GM12872 (cell line): ENCODE measurements around the gene ADAT3.

Source experiments
- CTCF ChIP-seq: IDR thresholded peaks from 3 replicates; pipeline ENCODE4 v1.5.1; 2011; ENCODE audit warnings: low read depth, mild to moderate bottlenecking, low read length, moderate library complexity; ENCODE audit not compliant: insufficient read depth

The ADAT3 gene

DNA sequence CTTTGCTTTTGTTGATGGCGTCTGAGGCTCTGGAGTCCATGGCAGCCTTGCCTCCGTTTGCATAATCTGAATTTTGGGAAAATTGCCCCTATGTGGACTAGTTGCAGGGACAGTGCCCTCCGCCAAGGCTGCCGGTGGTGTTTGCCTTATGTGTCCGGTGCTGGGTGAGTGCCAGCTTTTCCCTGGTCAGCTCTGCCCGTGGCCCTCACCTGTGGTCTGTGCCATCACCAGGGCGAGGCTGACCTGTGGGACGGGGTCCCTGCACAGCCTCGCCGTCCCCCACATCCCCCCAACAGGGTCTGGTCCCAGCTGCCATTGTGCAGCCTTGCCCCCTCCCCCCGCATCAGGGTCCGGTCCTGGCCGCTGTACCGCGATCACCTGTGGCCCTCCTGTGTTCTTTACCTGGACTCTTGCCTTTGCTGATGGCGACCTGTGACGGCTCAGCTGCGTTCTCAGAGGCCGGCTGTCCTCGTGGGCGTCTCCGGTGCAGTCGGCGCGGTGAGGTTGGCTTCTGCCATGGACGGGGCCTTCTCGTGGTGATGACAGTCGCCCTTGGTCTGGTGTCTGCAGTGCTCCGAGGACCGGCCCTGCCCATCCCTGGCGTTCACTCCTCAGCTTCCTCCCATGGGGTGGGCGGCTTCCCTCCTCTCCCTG, 48.4 kb downstream of the ADAT3 start:
- TF ChIP-seq CTCF: no peak

DNA sequence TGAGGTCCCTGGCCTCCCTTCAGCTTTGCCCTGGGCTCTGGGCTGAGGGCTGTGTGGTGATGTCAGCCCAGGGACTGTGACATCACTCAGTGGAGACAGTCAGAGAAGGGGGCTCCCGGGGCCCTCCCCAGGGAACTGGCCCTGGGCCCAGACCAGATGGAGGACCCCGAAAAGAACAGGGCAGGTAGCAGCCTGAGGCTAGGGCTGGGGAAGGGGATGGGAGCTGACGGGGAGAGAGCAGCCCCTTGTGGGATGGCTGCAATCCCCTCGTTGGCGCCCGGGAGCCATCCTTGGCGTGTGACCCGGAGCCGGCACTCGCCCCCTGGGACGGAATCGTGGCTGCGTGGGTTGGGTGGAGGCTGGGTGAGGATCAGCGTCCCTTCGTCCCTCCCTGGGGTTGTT, 49.3 kb downstream of the ADAT3 start:
- no peak for TF ChIP-seq CTCF

DNA sequence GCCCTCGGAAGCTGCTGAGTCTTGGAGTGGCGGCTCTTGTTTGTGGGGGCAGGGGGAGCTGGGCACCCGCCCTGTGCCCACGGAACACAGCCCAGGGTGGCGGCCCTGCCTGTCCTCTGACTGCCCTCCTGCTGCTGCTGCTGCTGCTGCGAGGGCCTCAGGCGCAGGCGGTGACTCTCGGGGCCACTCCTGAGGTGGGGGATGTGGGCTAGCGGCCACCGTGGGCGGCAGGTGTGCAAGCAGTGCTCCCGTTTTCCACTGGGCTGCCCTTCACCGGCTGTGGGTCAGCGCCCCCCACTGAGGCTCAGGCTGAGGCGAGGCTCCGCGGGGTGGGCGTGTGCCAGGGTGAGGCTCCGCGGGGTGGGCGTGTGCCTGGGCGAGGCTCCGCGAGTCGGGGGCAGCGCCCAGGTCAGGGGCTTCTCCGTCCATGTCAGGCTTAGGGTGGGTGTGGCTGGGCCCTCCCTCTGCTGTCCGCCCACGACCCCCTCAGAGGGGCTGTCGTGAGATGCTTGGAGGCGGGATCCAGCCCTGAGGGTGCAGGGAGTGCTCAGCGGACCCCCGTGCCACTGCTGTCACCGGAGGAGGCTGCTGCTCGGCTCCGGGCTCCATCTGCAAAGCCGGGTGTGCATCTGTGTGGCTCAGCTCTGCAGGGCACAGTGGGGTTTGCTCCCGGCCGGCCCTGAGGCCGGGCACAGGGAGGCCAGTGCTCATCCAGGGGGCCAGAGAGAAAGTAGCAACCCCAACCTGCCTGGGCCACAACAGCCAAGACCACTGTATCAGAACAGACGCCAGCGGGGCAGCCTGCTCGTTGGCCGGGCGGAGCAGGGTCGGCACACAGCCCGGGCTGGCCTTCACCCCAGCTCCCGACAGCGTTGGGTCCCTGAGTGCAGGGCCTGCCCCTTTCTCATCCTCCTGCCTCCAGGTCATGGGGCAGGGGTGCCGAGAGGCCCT, 50.2 kb downstream of the ADAT3 start:
- no peak for TF ChIP-seq CTCF

- TF ChIP-seq CTCF: no peak
Measured at GRCh38 chr19:1956122-1956494, 50.9 kb downstream of the ADAT3 start.

GRCh38 chr19:1956868-1957492, 51.8 kb downstream of the ADAT3 start:
- TF ChIP-seq CTCF: no peak

DNA sequence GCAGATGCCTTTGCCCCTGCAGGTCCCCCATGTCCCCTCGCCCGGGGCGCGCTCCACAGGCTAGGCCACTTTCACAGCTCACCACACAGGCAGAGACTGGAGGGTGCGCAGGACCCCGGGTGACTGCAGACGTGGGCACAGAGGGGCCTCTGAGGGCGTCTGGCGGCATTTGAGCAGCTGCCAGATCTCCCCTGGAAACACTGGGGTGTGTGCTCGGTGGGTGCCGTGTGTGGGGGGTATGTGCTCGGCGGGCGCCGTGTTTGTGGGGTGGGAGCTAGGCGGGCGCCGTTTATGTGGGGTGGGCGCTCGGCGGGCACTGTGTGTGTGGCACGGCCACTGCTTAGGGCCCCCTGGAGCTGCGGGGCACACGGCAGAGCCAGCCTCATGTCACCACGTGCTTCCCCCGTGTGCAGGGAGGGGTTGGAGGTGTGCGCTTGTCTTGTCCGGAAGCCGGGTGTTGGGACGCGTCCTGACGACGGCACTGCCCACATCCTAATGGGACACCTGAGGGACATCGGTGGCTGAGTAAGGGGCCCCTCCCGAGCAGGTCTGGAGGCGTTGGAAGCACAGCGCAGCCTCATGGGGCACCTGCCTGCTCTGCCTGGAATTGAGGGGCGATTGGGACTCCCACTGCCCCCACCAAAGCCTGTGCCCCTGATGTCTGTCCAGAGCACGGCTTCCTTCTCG, 52.5 kb downstream of the ADAT3 start:
- TF ChIP-seq CTCF: no peak

- no peak for TF ChIP-seq CTCF
Measured at GRCh38 chr19:1959928-1960589, 54.9 kb downstream of the ADAT3 start.
